GM19035 (cell line): Measurements from ENCODE around the gene ETHE1.

Experiments used
- ATAC-seq: cut with Tn5 transposase; IDR thresholded peaks from one replicate; pipeline ENCODE4 v1.9.1; 2021; ENCODE audit not compliant: unreplicated experiment

The ETHE1 gene

DNA sequence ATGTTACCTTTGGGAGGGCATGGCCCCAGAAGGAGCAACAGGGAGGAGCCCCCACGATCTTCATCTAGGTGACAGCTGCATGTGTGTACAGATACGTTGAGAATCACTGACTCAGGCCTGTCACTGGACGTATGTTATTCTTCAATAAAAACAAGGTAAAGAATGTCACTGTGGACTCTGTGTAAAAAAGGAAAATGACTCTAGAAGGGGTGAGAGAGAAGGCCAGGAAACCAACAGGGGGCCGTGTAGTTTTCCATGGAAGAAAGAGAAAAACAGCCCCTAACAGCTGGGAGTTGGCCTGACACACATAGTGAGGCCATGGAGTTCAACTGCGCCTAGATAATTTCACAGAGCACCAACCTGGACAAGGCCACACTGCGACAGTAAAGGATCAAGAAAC, 59.7 kb downstream of the ETHE1 start:
- no peak for ATAC-seq

DNA sequence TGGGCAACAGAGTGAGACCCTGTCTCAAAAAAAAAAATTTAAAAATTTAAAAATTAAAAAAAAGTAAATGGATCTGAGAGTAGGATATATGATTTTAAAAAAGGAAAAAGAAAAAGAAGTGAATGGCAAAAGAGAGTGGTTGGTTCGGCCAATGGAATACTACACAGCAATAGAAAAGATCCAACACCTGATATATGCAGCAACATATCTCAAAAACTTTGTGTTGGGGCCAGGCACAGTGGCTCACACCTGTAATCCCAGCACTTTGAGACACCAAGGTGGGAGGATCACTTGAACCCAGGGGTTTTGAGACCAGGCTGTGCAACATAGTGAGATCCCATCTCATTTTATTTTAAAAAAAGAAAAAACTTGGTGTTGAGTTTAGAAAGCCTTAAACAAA, 60.2 kb downstream of the ETHE1 start:
- ATAC-seq: no peak

DNA sequence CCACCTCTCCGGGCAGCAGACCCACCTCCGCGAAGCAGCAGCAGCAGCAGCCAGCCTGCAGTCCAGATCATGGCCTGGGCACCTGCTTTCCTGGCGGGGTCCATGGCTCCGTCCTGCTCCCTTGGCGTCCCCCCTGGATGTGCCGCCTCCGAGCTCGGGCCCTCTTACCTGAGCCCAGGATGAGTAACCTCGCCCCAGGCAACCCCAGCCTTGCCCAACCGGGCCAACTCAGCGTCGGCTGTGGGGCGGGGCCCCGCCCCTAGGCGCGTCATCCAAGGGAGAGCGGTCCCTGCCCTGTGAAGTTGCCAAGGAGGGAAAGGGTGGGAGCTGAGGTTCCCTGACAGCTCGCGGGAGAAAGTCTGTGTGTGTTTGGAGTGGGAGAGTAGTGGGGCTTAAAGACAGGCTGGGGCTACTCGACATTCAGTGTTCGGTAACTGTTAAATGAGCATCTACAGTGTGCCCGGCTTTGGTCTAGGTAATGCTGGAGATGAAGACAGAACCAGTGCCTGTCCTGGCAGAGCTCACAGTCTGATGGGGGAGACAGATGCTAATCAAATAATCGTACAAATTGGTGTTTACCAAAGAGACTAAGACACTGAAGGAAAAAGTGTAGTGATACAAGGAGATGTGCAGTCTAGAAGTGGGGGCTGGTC, 61.4 kb downstream of the ETHE1 start, which contains the start of gene LYPD3:
Gene LYPD3, minus strand, starts transcription at position 141 of the 653 bp plus-strand sequence. Its CDS starts 37 bp downstream, at position 104.
- no peak for ATAC-seq

DNA sequence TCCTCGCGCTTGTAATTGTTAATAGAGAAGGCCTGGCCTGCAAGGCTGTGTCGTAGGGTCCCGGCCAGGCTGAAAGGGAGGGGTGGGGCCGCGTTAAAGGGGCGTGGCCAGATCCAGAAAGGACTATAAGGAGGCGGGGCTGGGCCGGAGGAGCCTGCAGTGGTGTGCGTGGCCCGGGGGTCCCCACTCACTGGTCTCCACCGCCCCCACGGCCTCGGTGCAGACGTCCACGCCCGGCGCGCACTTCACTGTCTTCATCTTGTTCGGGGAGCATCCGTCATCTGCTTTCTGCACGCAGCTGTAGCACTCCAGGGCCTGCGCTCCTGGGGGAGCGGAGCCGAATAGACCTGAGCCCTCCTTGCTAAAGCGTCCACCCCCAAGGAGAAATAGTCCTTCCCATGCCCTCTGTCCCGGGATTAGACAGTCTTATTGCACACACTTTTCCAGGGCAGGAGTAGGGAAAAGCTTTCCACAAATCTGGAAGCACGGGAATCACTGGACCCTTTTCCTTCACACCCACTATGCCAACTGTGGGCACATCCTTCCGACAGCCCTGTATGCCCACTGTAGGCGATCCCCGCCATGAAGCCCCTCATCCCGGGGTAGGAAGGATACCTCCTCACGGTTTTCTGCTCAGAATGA, 62.7 kb downstream of the ETHE1 start:
- peak; percentile 38 for ATAC-seq

DNA sequence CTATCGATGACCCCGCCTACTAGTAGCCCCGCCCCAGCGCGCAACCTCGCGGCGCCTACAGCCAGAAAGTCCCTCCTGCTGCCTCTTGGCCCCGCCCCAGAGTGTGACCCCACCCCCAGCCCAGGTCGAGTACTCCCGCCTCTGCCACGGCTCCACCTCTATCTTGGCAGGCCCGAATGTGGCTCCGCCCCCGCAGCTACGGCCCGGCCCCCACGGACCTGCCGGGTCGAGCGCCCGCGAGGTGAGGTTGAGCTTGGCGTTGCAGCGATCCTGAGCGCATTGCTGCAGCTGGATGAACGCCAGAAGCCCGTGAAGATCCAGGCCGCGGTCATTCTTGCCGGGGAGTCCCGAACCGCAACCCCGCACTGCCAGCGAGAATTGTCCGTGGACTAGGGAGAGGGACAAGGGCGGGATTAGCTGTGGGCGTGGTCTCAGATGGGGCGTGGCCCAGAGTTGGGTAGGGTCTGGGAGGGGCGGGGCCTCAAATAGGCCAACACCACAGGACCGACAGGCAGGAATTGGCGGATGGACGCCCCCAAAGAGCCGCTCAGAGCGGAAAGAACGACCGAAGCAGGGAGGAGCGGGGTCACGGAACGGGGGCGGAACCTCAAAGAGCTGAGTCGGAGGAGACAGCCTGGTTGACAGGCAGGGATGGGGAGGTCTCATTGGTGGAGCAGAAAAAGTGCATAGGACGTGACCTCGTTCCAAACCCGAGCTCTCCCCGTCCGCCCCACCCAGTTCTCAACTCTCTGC, 63.4 kb downstream of the ETHE1 start:
- peak; percentile 87 for ATAC-seq

DNA sequence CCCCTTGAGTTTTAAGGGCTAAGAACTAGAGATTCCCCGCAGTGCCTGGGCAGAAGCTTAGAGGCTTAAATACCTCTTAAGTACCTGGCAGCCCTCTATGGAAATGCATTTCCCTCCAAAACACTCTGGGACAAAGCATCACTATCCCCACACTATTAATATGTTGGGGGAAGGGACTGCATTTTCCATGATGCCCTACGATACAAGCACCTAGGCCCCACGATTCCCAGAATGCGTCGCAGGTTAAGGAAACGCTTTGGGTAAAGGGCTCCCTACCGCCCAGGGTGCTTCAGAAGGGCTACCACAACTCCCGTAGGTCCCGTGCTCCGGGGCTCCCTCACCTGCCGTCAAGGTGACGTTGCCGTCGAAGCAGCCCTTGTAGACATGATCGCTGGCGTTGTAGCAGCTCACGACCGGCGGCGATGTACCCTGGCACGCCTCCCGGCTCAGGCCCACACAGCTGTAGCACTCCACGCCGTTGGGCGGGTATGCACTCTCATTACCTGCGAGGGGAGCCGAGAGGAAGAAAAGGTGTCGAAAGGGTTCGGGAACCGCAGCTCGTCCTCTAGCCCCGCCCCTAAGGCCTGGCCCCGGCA, 64.1 kb downstream of the ETHE1 start:
- no peak for ATAC-seq

DNA sequence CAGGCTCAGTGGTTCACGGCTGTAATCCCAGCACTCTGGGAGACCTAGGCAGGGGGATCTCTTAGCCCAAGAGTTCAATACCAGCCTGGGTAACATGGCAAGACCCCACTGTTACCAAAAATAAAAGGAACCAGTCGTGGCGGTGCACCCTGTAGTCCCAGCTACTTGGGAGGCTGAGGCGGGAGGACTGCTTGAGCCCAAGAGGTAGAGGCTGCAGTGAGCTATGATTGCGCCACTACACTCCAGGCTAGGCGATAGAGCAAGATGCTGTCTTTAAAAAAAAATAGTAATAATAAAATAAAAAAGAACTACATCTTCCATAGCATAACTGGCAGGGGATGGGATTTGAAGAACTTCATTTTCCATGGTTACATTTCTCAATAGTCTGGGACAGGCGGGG, 64.6 kb downstream of the ETHE1 start:
- ATAC-seq: no peak

DNA sequence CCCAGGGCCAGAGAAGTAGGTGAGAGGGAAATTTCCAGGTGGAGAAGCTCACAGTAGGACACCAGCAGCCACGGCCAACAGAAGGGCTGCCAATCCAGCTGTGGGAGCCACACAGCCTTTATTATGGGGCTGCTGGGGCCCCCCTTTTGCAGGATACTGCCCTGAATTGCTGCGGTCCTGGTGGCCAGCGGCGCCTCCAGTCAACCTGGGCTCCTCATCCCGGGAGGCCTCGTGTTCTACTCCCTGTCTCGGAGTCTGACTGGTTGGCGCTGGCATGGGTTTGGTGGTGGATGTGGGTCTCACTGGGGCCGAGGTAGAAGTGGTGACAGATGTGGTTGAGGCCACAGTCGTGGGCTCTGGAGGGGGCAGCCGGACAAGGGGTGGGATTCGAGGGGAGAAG, 65.7 kb downstream of the ETHE1 start:
- no peak for ATAC-seq

DNA sequence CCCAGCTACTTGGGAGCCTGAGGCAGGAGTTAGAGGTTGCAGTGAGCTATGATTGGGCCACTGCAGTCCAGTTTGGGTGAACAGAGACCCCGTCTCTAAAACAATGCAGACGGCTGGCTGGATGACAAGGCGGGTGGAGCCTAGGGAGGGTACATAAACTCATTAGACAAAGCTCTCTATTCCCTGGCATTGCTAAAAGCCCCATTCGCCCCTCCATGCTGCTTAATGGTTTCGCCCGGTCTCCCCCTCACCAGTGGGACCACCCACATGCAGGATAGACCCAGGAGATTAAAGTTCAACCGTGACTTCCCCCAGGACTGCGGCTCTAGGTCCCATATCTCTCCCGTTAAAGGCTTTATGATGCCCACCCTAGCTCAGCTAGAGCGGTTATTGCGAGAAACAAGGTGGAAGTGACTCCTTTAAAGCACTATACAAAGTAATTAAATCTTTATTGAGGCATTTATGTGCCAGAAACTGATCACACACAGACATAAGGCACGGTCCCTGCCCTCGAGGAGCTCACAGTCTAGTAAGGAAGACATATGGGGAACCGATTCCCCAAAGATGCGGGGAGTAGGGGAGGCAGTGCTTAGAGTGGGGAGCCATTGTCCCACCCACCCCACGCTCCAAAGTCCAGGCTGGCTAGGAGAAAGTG, 66.5 kb downstream of the ETHE1 start:
- ATAC-seq: no peak

DNA sequence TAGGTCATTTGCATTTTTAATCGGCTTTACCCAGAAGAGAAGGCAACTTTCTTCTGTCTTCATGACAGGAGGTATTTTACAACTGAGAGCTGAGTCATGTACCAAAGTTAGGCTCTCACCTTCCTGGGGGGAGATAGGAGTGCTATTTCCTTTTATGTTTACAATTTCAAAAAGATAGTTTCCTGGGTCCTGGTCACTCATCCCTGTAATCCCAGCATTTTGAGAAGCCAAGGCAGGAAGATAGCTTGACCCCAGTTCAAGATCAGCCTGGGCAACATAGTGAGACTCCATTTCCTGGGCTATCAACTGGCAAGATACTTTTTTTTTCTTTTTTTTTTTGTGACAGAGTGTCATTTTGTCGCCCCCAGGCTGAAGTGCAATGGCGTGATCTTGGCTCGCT, 69.2 kb downstream of the ETHE1 start:
- no peak for ATAC-seq
